Measurements from ENCODE around the gene NT5DC4. TPM values are rescaled to one million over a fixed set of nuclear protein-coding genes. Genes with fewer than 3 reads are reported as not detected.

NT5DC4 gene
- total RNA-seq, 6 experiments from 2014 or later, result not detected

- peaks cover 62% of the 10 kb centered on the region for H3K4me1 Mint-ChIP-seq (ENCODE audit: low read depth)
- DNase-seq, result peak; percentile 98
- H3K4me3 Mint-ChIP-seq, result peak within 1 kb of the TSS; percentile 87
- TF ChIP-seq CTCF (IDR thresholded peaks at IDR 0.05), result peak; percentile 66
- peak within 1 kb of the TSS; percentile 81 for H3K27ac Mint-ChIP-seq
- H3K27me3 Mint-ChIP-seq (ENCODE audit: insufficient read depth), result no peaks in the 10 kb centered on the region
- peaks cover 27% of the 10 kb centered on the region; the same call in 1 of the 2 replicates for H3K36me3 Mint-ChIP-seq (ENCODE audit: low read depth)
- H3K9me3 Mint-ChIP-seq, result no peaks in the 10 kb centered on the region; the same call in 1 of the 2 replicates
Measured at GRCh38 chr2:112764071-112765044, 43.5 kb downstream of the NT5DC4 start, which contains the start of gene CKAP2L. CKAP2L (minus strand) TSS chr2:112764609; CDS start chr2:112764598, 11 bp downstream.

- H3K4me3 Mint-ChIP-seq, result peak overlapping the region; percentile 87
- DNase-seq, result no peak
- TF ChIP-seq CTCF (IDR thresholded peaks at IDR 0.05), result no peak
- peak overlapping the region; percentile 81 for H3K27ac Mint-ChIP-seq
- H3K9me3 Mint-ChIP-seq, result no peaks in the 10 kb centered on the region; the same call in 1 of the 2 replicates
- no peaks in the 10 kb centered on the region for H3K27me3 Mint-ChIP-seq (ENCODE audit: insufficient read depth)
- H3K36me3 Mint-ChIP-seq (ENCODE audit: low read depth), result peaks cover 27% of the 10 kb centered on the region; the same call in 1 of the 2 replicates
- H3K4me1 Mint-ChIP-seq (ENCODE audit: low read depth), result peaks cover 61% of the 10 kb centered on the region
Measured at GRCh38 chr2:112765251-112765650, 44.4 kb downstream of the NT5DC4 start.

GRCh38 chr2:112767693-112768330, 47.0 kb downstream of the NT5DC4 start:
- Mint-ChIP-seq H3K27ac (peak overlapping the region; percentile 12; the same call in 1 of the 2 replicates), H3K4me3 (no peak overlapping the region; the same call in 1 of the 2 replicates), H3K9me3 (no peaks in the 10 kb centered on the region; the same call in 1 of the 2 replicates), H3K4me1 (ENCODE audit: low read depth) (peaks cover 40% of the 10 kb centered on the region), H3K36me3 (ENCODE audit: low read depth) (peaks cover 14% of the 10 kb centered on the region; the same call in 1 of the 2 replicates), H3K27me3 (ENCODE audit: insufficient read depth) (no peaks in the 10 kb centered on the region)
- no peak for DNase-seq
- no peak for TF ChIP-seq CTCF (IDR thresholded peaks at IDR 0.05)

- Mint-ChIP-seq H3K4me3 (no peak overlapping the region), H3K27ac (no peak overlapping the region), H3K9me3 (no peaks in the 10 kb centered on the region; the same call in 1 of the 2 replicates), H3K27me3 (ENCODE audit: insufficient read depth) (no peaks in the 10 kb centered on the region), H3K36me3 (ENCODE audit: low read depth) (peaks cover 10% of the 10 kb centered on the region; the same call in 1 of the 2 replicates), H3K4me1 (ENCODE audit: low read depth) (peaks cover 33% of the 10 kb centered on the region)
- DNase-seq, result peak; percentile 65
- TF ChIP-seq CTCF (IDR thresholded peaks at IDR 0.05), result peak; percentile 75
Measured at GRCh38 chr2:112768432-112768831, 47.6 kb downstream of the NT5DC4 start.

- DNase-seq, result no peak
- Mint-ChIP-seq H3K27ac (no peak overlapping the region), H3K4me3 (no peak overlapping the region), H3K27me3 (ENCODE audit: insufficient read depth) (no peaks in the 10 kb centered on the region), H3K9me3 (no peaks in the 10 kb centered on the region; the same call in 1 of the 2 replicates), H3K36me3 (ENCODE audit: low read depth) (peaks cover 7% of the 10 kb centered on the region; the same call in 1 of the 2 replicates), H3K4me1 (ENCODE audit: low read depth) (peaks cover 17% of the 10 kb centered on the region)
- no peak for TF ChIP-seq CTCF (IDR thresholded peaks at IDR 0.05)
Measured at GRCh38 chr2:112772322-112772721, 51.5 kb downstream of the NT5DC4 start.
